HepG2 (cell line): ENCODE data around the gene NFE2L2. TPM values are rescaled to one million over a fixed set of nuclear protein-coding genes. Genes with fewer than 3 reads are reported as not detected.

Experiments used
- AKNA ChIP-seq: sonication (generic); formaldehyde crosslinking; IDR thresholded peaks from 2 replicates; pipeline ENCODE4 v1.4.0; 2020; ENCODE audit warnings: missing genetic modification reagents, borderline replicate concordance
- CBX2 ChIP-seq, 2 experiments: fragments of 200-600 bp in 1 of 2; sonication (generic); formaldehyde crosslinking in 1 of 2; IDR thresholded peaks; 2 replicates each; pipeline versions ENCODE4 v1.7.0 to v1.8.1; 2018 to 2022; ENCODE audit warnings: low read depth in 2 of 2, low read length in 1 of 2, mild to moderate bottlenecking in 1 of 2, missing genetic modification reagents in 1 of 2
- DRAP1 ChIP-seq: IDR thresholded peaks from 2 replicates; pipeline ENCODE4 v1.6.1; 2016; ENCODE audit warnings: missing genetic modification reagents, missing compliant biosample characterization
- MIER2 ChIP-seq: IDR thresholded peaks from 2 replicates; pipeline ENCODE4 v1.6.1; 2016; ENCODE audit warnings: missing biosample characterization, missing genetic modification reagents
- MYC ChIP-seq: sonication (generic); formaldehyde crosslinking; IDR thresholded peaks from 2 replicates; pipeline ENCODE4 v1.9.0; 2021; ENCODE audit warnings: missing genetic modification reagents, borderline replicate concordance
- NKX3-1 ChIP-seq: sonication (generic); formaldehyde crosslinking; IDR thresholded peaks from 2 replicates; pipeline ENCODE4 v1.5.0; 2020; ENCODE audit warnings: missing genetic modification reagents
- NR1H2 ChIP-seq: sonication (generic); formaldehyde crosslinking; IDR thresholded peaks from 2 replicates; pipeline ENCODE4 v1.8.1; 2022; ENCODE audit warnings: low read depth, missing genetic modification reagents, borderline replicate concordance
- SETDB1 ChIP-seq: sonication (generic); formaldehyde crosslinking; IDR thresholded peaks from 2 replicates; pipeline ENCODE4 v1.5.1; 2020; ENCODE audit warnings: missing genetic modification reagents, mild to moderate bottlenecking, borderline replicate concordance
- STAT5B ChIP-seq: sonication (generic); formaldehyde crosslinking; IDR thresholded peaks from 2 replicates; pipeline ENCODE4 v1.4.0; 2020; ENCODE audit warnings: missing genetic modification reagents
- THAP7 ChIP-seq: sonication (generic); formaldehyde crosslinking; IDR thresholded peaks from 2 replicates; pipeline ENCODE4 v1.8.1; 2023; ENCODE audit warnings: mild to moderate bottlenecking, missing genetic modification reagents
- ZBTB4 ChIP-seq: sonication (generic); formaldehyde crosslinking; IDR thresholded peaks from 2 replicates; pipeline ENCODE4 v1.4.0; 2020; ENCODE audit warnings: missing genetic modification reagents, mild to moderate bottlenecking, borderline replicate concordance
- ZFY ChIP-seq: sonication (generic); formaldehyde crosslinking; IDR thresholded peaks from 2 replicates; pipeline ENCODE4 v1.4.0; 2020; ENCODE audit warnings: missing genetic modification reagents
- ZNF292 ChIP-seq: sonication (generic); formaldehyde crosslinking; IDR thresholded peaks from 2 replicates; pipeline ENCODE4 v1.8.1; 2022; ENCODE audit warnings: mild to moderate bottlenecking, low read depth, missing genetic modification reagents, borderline replicate concordance
- ZNF317 ChIP-seq: sonication (generic); formaldehyde crosslinking; IDR thresholded peaks from 2 replicates; pipeline ENCODE4 v1.5.0; 2020; ENCODE audit warnings: mild to moderate bottlenecking, missing genetic modification reagents
- ZNF558 ChIP-seq: sonication (generic); formaldehyde crosslinking; IDR thresholded peaks from 2 replicates; pipeline ENCODE4 v1.9.0; 2022; ENCODE audit warnings: mild to moderate bottlenecking, missing genetic modification reagents, borderline replicate concordance
- ZNF589 ChIP-seq: sonication (generic); formaldehyde crosslinking; conservative IDR thresholded peaks from 2 replicates; pipeline ENCODE4 v1.8.0; 2022; ENCODE audit warnings: mild to moderate bottlenecking, moderate library complexity, missing genetic modification reagents
- ZNF652 ChIP-seq: IDR thresholded peaks from 2 replicates; pipeline ENCODE4 v1.6.1; 2016; ENCODE audit warnings: low read depth, borderline replicate concordance
- ZNF720 ChIP-seq: sonication (generic); formaldehyde crosslinking; IDR thresholded peaks from 2 replicates; pipeline ENCODE4 v1.4.0; 2020; ENCODE audit warnings: missing genetic modification reagents
- polyA plus RNA-seq, 8 experiments: library from polyadenylated mRNA; depleted of rRNA in 3 of 8; stranded (reverse) in 7 of 8; unstranded in 1 of 8; fragments of >200 nt; fragmentation: Illumina TruSeq in 4 of 8; extraction: Trizol in 4 of 8; gene quantifications; 2 replicates each; pipeline versions ENCODE4 v1.2.1 to v1.2.3, GENCODE V29; 2011 to 2016; ENCODE audit warnings: low read depth in 4 of 8, missing spikeins in 1 of 8, mixed read lengths in 1 of 8; ENCODE audit not compliant: insufficient read depth in 1 of 8
- total RNA-seq, 5 experiments: library from RNA; depleted of rRNA; stranded (reverse); fragments of >200 nt; fragmentation: Illumina TruSeq; extraction: Trizol; gene quantifications; 2 replicates each; pipeline ENCODE4 v1.2.3, GENCODE V29; 2016; ENCODE audit warnings: low read depth in 1 of 5

Gene NFE2L2
- total and polyA plus RNA-seq, 2 of the 13 experiments (the other 11 are each of a cell fraction or from before 2014, with no cell fraction given) = 84.6 to 215 TPM

GRCh38 chr2:177212891-177213856 lies 51.4 kb downstream of the NFE2L2 start (continued):
- TF ChIP-seq AKNA (CRISPR knock-in tag) = no peak
- TF ChIP-seq SETDB1 (CRISPR knock-in tag) = no peak
- peak; percentile 73; the same call in 1 of the 2 replicates for TF ChIP-seq ZBTB4
- no peak for TF ChIP-seq NR1H2 (CRISPR knock-in tag)
- TF ChIP-seq ZNF589 (CRISPR knock-in tag) = peak; percentile 93; the same call in 1 of the 2 replicates
- peak; percentile 97 for TF ChIP-seq MYC (CRISPR knock-in tag)
- TF ChIP-seq ZNF720 (CRISPR knock-in tag) = no peak
- TF ChIP-seq ZFY = peak; percentile 80
- TF ChIP-seq ZNF292 (CRISPR knock-in tag) = 0 out of 2 replicates have a peak, but pooled peaks have one; percentile 53
- peak; percentile 77; the same call in 1 of the 2 replicates for TF ChIP-seq ZNF558 (CRISPR knock-in tag)
- no peak; the same call in 1 of the 2 replicates for TF ChIP-seq NKX3-1
- no peak for TF ChIP-seq CBX2 (IDR thresholded peaks at IDR 0.05; ENCODE audit: low read depth, low read length)
- no peak for TF ChIP-seq CBX2 (CRISPR knock-in tag; IDR thresholded peaks at IDR 0.05; ENCODE audit: low read depth)
- TF ChIP-seq MIER2 (CRISPR knock-in tag) = peak; percentile 47; the same call in 1 of the 2 replicates
- no peak for TF ChIP-seq ZNF652
- TF ChIP-seq THAP7 = 0 out of 2 replicates have a peak, but pooled peaks have one; percentile 72
- peak; percentile 35; the same call in 1 of the 2 replicates for TF ChIP-seq ZNF317 (CRISPR knock-in tag)
- peak; percentile 65 for TF ChIP-seq DRAP1
- 0 out of 2 replicates have a peak, but pooled peaks have one; percentile 44 for TF ChIP-seq STAT5B (CRISPR knock-in tag)
